ENCODE data around the gene EFTUD2. TPM values are rescaled to one million over a fixed set of nuclear protein-coding genes. Genes with fewer than 3 reads are reported as not detected.

EFTUD2 gene
- total and polyA plus RNA-seq, 9 of the 15 experiments (the other 6 are each of a cell fraction or from before 2014, with no cell fraction given) = 65.8 to 362 (median 218) TPM

GRCh38 chr17:44906763-44907728 lies 7.8 kb upstream of the EFTUD2 start (continued):
- TF ChIP-seq LEF1 (IDR thresholded peaks at IDR 0.05) = peak; percentile 42; the same call in 1 of the 2 replicates
- peak; percentile 79 for TF ChIP-seq CBFA2T2 (conservative IDR thresholded peaks at IDR 0.05)
- peak; percentile 64; the same call in 1 of the 2 replicates for TF ChIP-seq ZNF644 (tag; IDR thresholded peaks at IDR 0.05; ENCODE audit: low read depth)
- TF ChIP-seq ZNF431 (CRISPR knock-in tag; IDR thresholded peaks at IDR 0.05) = no peak
- no peak for TF ChIP-seq WHSC1 (IDR thresholded peaks at IDR 0.05; ENCODE audit: low read length)
- TF ChIP-seq XRCC4 (IDR thresholded peaks at IDR 0.05; ENCODE audit: extremely low read depth, insufficient read depth, insufficient read length) = no peak
- 0 out of 2 replicates have a peak, but pooled peaks have one; percentile 13 for TF ChIP-seq ZNF24 (IDR thresholded peaks at IDR 0.05)
- no peak for TF ChIP-seq MTF1 (CRISPR knock-in tag; IDR thresholded peaks at IDR 0.05; ENCODE audit: borderline replicate concordance)
- no peak for TF ChIP-seq RBM25 (IDR thresholded peaks at IDR 0.05; ENCODE audit: low read depth, low read length, severe bottlenecking)
- TF ChIP-seq EGR1 (conservative IDR thresholded peaks at IDR 0.05) = peak; percentile 65
- no peak for TF ChIP-seq MAZ (CRISPR knock-in tag; conservative IDR thresholded peaks at IDR 0.05 in 1 of 2, IDR thresholded peaks at IDR 0.05 in 1 of 2)
- TF ChIP-seq NBN (IDR thresholded peaks at IDR 0.05; ENCODE audit: low read depth) = no peak
- TF ChIP-seq FOXK2 (conservative IDR thresholded peaks at IDR 0.05 in 1 of 2, IDR thresholded peaks at IDR 0.05 in 1 of 2; ENCODE audit: low read depth in 2 of 2) = no peak
- TF ChIP-seq PRMT5 (CRISPR knock-in tag; IDR thresholded peaks at IDR 0.05) = no peak
- TF ChIP-seq TFAP4 (CRISPR knock-in tag; IDR thresholded peaks at IDR 0.05; ENCODE audit: borderline replicate concordance) = peak; percentile 77; the same call in 1 of the 2 replicates
- no peak for TF ChIP-seq ZBTB26 (CRISPR knock-in tag; IDR thresholded peaks at IDR 0.05)
- TF ChIP-seq IFI16 (CRISPR knock-in tag; IDR thresholded peaks at IDR 0.05) = no peak
- 0 out of 2 replicates have a peak, but pooled peaks have one; percentile 18 for TF ChIP-seq ZKSCAN8 (CRISPR knock-in tag; IDR thresholded peaks at IDR 0.05)
- peak; percentile 57; the same call in 1 of the 2 replicates for TF ChIP-seq DMBX1 (CRISPR knock-in tag; IDR thresholded peaks at IDR 0.05; ENCODE audit: borderline replicate concordance)
- TF ChIP-seq TAF7 (tag; IDR thresholded peaks at IDR 0.05) = no peak
- TF ChIP-seq SIN3B (IDR thresholded peaks at IDR 0.05; ENCODE audit: low read depth) = no peak
- no peak for TF ChIP-seq ZNF232 (CRISPR knock-in tag; IDR thresholded peaks at IDR 0.05)
- peak; percentile 86 for TF ChIP-seq TCF3 (CRISPR knock-in tag; IDR thresholded peaks at IDR 0.05)
- no peak for TF ChIP-seq STAT6 (CRISPR knock-in tag; IDR thresholded peaks at IDR 0.05)

All from K562 (cell line).